ENCODE measurements around the gene SHLD3.
"Not testable (repeated sequence)": the region's sequence is repeated elsewhere in the genome, so short reads cannot be mapped to it uniquely, and the experiment has no call there.

The SHLD3 gene

GRCh38 chr5:65647941-65648340 is 23.1 kb downstream of the SHLD3 start:
- no peak for FAIRE-seq
- TF ChIP-seq POLR2A (IDR thresholded peaks at IDR 0.05; ENCODE audit: low read depth, low read length) = no peak
- DNase-seq (ENCODE audit: insufficient read length, low spot score) = no peak

- FAIRE-seq = no peak
These were observed 26.3 kb downstream of the SHLD3 start for GRCh38 chr5:65651144-65651543.

GRCh38 chr5:65654713-65655112 is 29.9 kb downstream of the SHLD3 start:
- FAIRE-seq (no peak), DNase-seq (ENCODE audit: insufficient read length, low spot score) (no peak)
- no peak for TF ChIP-seq POLR2A (IDR thresholded peaks at IDR 0.05; ENCODE audit: low read depth, low read length)

More at GRCh38 chr5:65651144-65651543, 26.3 kb downstream of the SHLD3 start:
- TF ChIP-seq POLR2A (IDR thresholded peaks at IDR 0.05; ENCODE audit: low read depth, low read length) = no peak
- no peak for DNase-seq (ENCODE audit: insufficient read length, low spot score)

- DNase-seq (ENCODE audit: insufficient read length, low spot score) (peak; percentile 5), FAIRE-seq (peak; percentile 97)
- TF ChIP-seq POLR2A (IDR thresholded peaks at IDR 0.05; ENCODE audit: low read depth, low read length) = no peak
These were observed 39.1 kb downstream of the SHLD3 start for GRCh38 chr5:65663804-65664521.

- no peak for FAIRE-seq
- DNase-seq (ENCODE audit: insufficient read length, low spot score) = no peak
- no peak for TF ChIP-seq POLR2A (IDR thresholded peaks at IDR 0.05; ENCODE audit: low read depth, low read length)
These were observed 43.9 kb downstream of the SHLD3 start for GRCh38 chr5:65668696-65669095.

- FAIRE-seq (peak; percentile 61), DNase-seq (ENCODE audit: insufficient read length, low spot score) (no peak)
- TF ChIP-seq POLR2A (IDR thresholded peaks at IDR 0.05; ENCODE audit: low read depth, low read length) = no peak
These were observed 48.0 kb downstream of the SHLD3 start for GRCh38 chr5:65672796-65673195.

- DNase-seq (ENCODE audit: insufficient read length, low spot score) = no peak
- no peak for TF ChIP-seq POLR2A (IDR thresholded peaks at IDR 0.05; ENCODE audit: low read depth, low read length)
- peak; percentile 62 for FAIRE-seq
These were observed 49.9 kb downstream of the SHLD3 start for GRCh38 chr5:65674749-65675148.

GRCh38 chr5:65676056-65676455 is 51.2 kb downstream of the SHLD3 start:
- FAIRE-seq; DNase-seq (ENCODE audit: insufficient read length, low spot score): not testable (repeated sequence)

Measured in H54 (cell line).